ENCODE data around the gene SLC8A1.

- TF ChIP-seq CTCF (IDR thresholded peaks at IDR 0.05; ENCODE audit: low read depth, low read length) (no peak), POLR2A (IDR thresholded peaks at IDR 0.05; ENCODE audit: extremely low read depth, insufficient read length) (no peak), MAX (IDR thresholded peaks at IDR 0.05; ENCODE audit: low read depth, low read length) (no peak)
Measured at GRCh38 chr2:40258135-40258457, 193.8 kb downstream of the SLC8A1 start.
